Upper lobe of left lung (tissue), 6 donors: ENCODE data around the gene BACE1-AS. TPM values are rescaled to one million over a fixed set of nuclear protein-coding genes. Genes with fewer than 3 reads are reported as not detected.
"Not testable (repeated sequence)": the region's sequence is repeated elsewhere in the genome, so short reads cannot be mapped to it uniquely, and the experiment has no call there.

Source experiments
- ATAC-seq, 2 donors: fragments of 200-7000 bp; cut with Tn5 transposase; one replicate each; pipeline ENCODE4 v1.9.1; 2022; ENCODE audit warnings: mild to moderate bottlenecking in 2 of 2, moderate library complexity in 2 of 2; ENCODE audit not compliant: low FRiP score in 2 of 2
- DNase-seq, 2 donors: peaks; one replicate each; pipeline ENCODE4 v3.0.0-alpha.2; 2019 to 2020
- H3K27ac ChIP-seq, 4 donors: fragments of 200-600 bp; sonication (generic); one replicate each; pipeline ENCODE4 v1.5.1; 2016 to 2019
- H3K27me3 ChIP-seq, 4 donors: fragments of 200-600 bp; sonication (generic); one replicate each; pipeline ENCODE4 v1.5.1; 2017 to 2019
- H3K36me3 ChIP-seq, 4 donors: fragments of 200-600 bp; sonication (generic); one replicate each; pipeline ENCODE4 v1.5.1; 2016 to 2019
- H3K4me1 ChIP-seq, 4 donors: fragments of 200-600 bp; sonication (generic); one replicate each; pipeline ENCODE4 v1.5.1; 2018 to 2019
- H3K4me3 ChIP-seq, 4 donors: fragments of 200-600 bp; sonication (generic); one replicate each; pipeline ENCODE4 v1.5.1; 2017 to 2019; ENCODE audit warnings: mild to moderate bottlenecking in 2 of 4, moderate library complexity in 1 of 4
- H3K9me3 ChIP-seq, 4 donors: fragments of 200-600 bp; sonication (generic); one replicate each; pipeline ENCODE4 v1.5.1; 2018 to 2019
- EP300 ChIP-seq, 4 donors: sonication (generic); formaldehyde crosslinking; IDR thresholded peaks; one replicate each; pipeline ENCODE4 v1.5.1; 2017; ENCODE audit warnings: antibody characterized with exemption in 4 of 4, control low read depth in 2 of 4
- POLR2A ChIP-seq, 4 donors: fragments of 450-650 bp; IDR thresholded peaks; one replicate each; pipeline ENCODE4 v1.5.1; 2016 to 2017; ENCODE audit warnings: antibody characterized with exemption in 4 of 4, mild to moderate bottlenecking in 2 of 4
- POLR2AphosphoS5 ChIP-seq, 2 donors: sonication (generic); formaldehyde crosslinking; IDR thresholded peaks; one replicate each; pipeline ENCODE4 v1.5.1; 2017; ENCODE audit warnings: antibody characterized with exemption in 2 of 2
- whole genome bisulfite sequencing, 2 donors: methylation state at CpG; one replicate each; pipeline ENCODE4 v1.1.5; 2017 to 2018; 5-methylcytosine and 5-hydroxymethylcytosine counted together
- total RNA-seq, 6 donors: library from RNA; depleted of rRNA in 4 of 6; stranded (reverse); fragments of >200 nt in 4 of 6; gene quantifications; one replicate each; pipeline versions ENCODE4 v1.1.0 to v1.2.1, GENCODE V29; 2016 to 2021
- TF ChIP-seq, protein P1 (sequence below), 6 experiments: fragments of 450-650 bp in 4 of 6; fragments of 200-600 bp in 2 of 6; sonication (generic) in 2 of 6; IDR thresholded peaks; one replicate each; pipeline ENCODE4 v1.5.1; 2016 to 2019; ENCODE audit warnings: antibody characterized with exemption in 6 of 6
- donor health status: DM: no; HTN: no; CAD: no; lungs with moderate emphysema.
- donor health status: DM: no; HTN: yes; CAD: no; lungs with severe emphysema.

BACE1-AS gene
- total RNA-seq, 6 donors from 2014 or later = 3.8 to 7.4 (median 5.0) TPM

DNA sequence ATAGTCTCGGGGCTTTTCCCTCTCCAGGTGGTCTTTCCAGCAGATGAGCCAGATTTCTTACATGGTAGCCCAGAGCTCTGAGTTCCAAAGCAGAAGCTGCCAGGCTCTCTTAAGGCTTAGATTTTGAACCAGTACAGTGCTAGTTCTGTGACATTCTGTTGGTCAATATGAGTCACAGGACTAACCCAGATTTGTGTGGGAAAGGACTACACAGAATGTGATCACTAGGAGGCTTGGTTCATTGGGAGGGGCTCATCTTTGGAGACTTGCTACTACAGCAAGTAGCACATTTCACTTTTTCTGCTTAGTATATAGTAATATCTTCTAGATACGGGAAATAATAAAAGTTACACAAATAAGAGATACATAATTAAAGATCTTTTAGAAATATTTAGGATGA is 34.6 kb upstream of the BACE1-AS start:
- WGBS, 2 donors = 50 to 100% methylated on average over 2 of the region's 2 CpGs
- H3K4me3 ChIP-seq = no peak overlapping the region
- H3K4me1 ChIP-seq = no peaks in the 10 kb centered on the region
- H3K27me3 ChIP-seq = no peaks in the 10 kb centered on the region
- ATAC-seq (no peak), DNase-seq (no peak)
- H3K27ac ChIP-seq = no peak overlapping the region
- no peaks in the 10 kb centered on the region for H3K9me3 ChIP-seq
- no peak for TF ChIP-seq POLR2A (IDR thresholded peaks at IDR 0.05)
- H3K36me3 ChIP-seq = peaks cover 0 to 52% (median 14%) of the 10 kb centered on the region in 4 donors

DNA sequence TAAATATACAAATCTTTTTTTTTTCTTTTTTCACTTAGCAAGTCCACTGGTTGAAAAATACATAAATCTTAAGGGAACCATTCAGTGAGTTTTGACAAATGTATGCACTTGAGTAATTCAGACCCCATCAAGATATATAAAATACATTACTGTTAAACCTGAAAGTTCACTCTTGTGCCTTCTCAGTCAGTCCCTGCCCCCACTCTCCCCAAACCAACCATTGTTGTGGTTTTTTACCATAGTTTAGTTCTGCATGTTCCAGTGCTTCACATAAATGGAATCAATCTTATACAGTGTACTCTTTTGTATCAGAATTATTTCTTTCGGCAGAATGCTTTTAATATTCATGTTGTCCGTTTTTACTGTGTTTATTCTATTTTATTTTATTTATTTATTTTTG is 32.6 kb upstream of the BACE1-AS start:
- no peaks in the 10 kb centered on the region for H3K27me3 ChIP-seq
- H3K36me3 ChIP-seq = peaks cover 0 to 50% (median 8%) of the 10 kb centered on the region in 4 donors
- DNase-seq (no peak), ATAC-seq (no peak)
- 92 to 93% methylated on average over 2 of the region's 2 CpGs for WGBS, 2 donors
- TF ChIP-seq POLR2AphosphoS5 (IDR thresholded peaks at IDR 0.05) = no peak
- TF ChIP-seq POLR2A (IDR thresholded peaks at IDR 0.05) = no peak
- no peak for TF ChIP-seq EP300 (IDR thresholded peaks at IDR 0.05)
- H3K27ac ChIP-seq = no peak overlapping the region
- no peak overlapping the region for H3K4me3 ChIP-seq
- H3K4me1 ChIP-seq = no peaks in the 10 kb centered on the region
- no peaks in the 10 kb centered on the region for H3K9me3 ChIP-seq

DNA sequence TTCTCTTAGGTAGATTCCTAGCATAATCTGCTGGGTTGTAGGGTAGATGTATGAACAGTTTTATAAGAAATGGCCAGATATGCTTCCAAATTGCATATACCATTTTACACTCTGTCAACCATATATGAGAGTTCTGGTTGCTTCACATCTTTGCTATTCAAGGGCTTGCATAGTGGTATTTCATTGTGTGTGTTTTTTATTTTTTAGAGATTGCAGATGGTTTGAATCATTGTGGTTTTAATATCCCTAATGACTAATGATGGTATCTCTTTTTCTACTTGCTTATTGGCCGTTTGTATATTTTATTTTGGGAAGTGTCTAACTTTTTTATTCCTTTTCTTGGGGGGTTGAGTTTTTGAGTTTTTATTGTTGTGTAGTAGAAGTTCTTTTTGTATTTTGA is 31.7 kb upstream of the BACE1-AS start:
- Histone ChIP-seq H3K27ac (no peak overlapping the region), H3K4me3 (no peak overlapping the region), H3K36me3 (peaks cover 0 to 43% (median 4%) of the 10 kb centered on the region in 4 donors), H3K9me3 (no peaks in the 10 kb centered on the region), H3K4me1 (no peaks in the 10 kb centered on the region), H3K27me3 (no peaks in the 10 kb centered on the region)
- no peak for DNase-seq
- TF ChIP-seq EP300 (IDR thresholded peaks at IDR 0.05) (no peak), POLR2AphosphoS5 (IDR thresholded peaks at IDR 0.05) (no peak), POLR2A (IDR thresholded peaks at IDR 0.05) (no peak)
- TF ChIP-seq, protein P1, sequence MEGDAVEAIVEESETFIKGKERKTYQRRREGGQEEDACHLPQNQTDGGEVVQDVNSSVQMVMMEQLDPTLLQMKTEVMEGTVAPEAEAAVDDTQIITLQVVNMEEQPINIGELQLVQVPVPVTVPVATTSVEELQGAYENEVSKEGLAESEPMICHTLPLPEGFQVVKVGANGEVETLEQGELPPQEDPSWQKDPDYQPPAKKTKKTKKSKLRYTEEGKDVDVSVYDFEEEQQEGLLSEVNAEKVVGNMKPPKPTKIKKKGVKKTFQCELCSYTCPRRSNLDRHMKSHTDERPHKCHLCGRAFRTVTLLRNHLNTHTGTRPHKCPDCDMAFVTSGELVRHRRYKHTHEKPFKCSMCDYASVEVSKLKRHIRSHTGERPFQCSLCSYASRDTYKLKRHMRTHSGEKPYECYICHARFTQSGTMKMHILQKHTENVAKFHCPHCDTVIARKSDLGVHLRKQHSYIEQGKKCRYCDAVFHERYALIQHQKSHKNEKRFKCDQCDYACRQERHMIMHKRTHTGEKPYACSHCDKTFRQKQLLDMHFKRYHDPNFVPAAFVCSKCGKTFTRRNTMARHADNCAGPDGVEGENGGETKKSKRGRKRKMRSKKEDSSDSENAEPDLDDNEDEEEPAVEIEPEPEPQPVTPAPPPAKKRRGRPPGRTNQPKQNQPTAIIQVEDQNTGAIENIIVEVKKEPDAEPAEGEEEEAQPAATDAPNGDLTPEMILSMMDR (IDR thresholded peaks at IDR 0.05) = no peak
- no peak for ATAC-seq
- WGBS, 2 donors = 56 to 75% methylated on average over 1 of the region's 1 CpG

GRCh38 chr11:117264624-117265323 is 26.4 kb upstream of the BACE1-AS start:
- H3K27ac ChIP-seq, H3K9me3 ChIP-seq, DNase-seq, H3K4me1 ChIP-seq, ATAC-seq, H3K4me3 ChIP-seq, H3K27me3 ChIP-seq: not testable (repeated sequence)
- WGBS, 2 donors = 97% methylated on average over 7 of the region's 7 CpGs
- peaks cover 0 to 40% (median 2%) of the 10 kb centered on the region in 4 donors for H3K36me3 ChIP-seq

- TF ChIP-seq EP300 (IDR thresholded peaks at IDR 0.05) (no peak), POLR2AphosphoS5 (IDR thresholded peaks at IDR 0.05) (no peak), POLR2A (IDR thresholded peaks at IDR 0.05) (no peak)
- TF ChIP-seq, protein P1 (IDR thresholded peaks at IDR 0.05) = no peak
- WGBS, 2 donors = 87 to 94% methylated on average over 2 of the region's 2 CpGs
- H3K9me3 ChIP-seq = no peaks in the 10 kb centered on the region
- ATAC-seq (no peak), DNase-seq (no peak)
- H3K4me3 ChIP-seq = no peak overlapping the region
- peaks cover 0 to 33% (median 2%) of the 10 kb centered on the region in 4 donors for H3K36me3 ChIP-seq
- no peaks in the 10 kb centered on the region for H3K4me1 ChIP-seq
- H3K27me3 ChIP-seq = no peaks in the 10 kb centered on the region
- no peak overlapping the region for H3K27ac ChIP-seq
These were observed 25.4 kb upstream of the BACE1-AS start for GRCh38 chr11:117265745-117266144.

DNA sequence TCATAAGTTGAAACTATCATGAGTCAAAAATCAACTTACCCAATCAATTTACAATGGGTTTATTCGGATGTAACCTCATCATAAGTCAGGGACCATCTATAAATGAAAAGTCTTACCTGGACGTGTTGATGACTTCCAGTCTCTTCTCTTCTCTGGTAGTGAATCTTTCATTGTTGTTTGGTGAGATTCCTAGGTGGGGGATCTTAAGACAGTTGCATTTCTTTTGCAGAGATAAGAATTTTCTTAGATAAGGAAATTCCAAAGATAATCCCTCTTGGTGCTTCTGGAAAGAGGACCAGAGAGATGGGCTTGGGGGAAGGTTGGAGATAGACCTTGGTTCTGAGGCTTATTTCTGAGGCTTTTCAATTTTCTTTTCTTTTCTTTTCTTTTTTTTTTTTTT is 21.3 kb upstream of the BACE1-AS start:
- H3K9me3 ChIP-seq = no peaks in the 10 kb centered on the region
- 95 to 98% methylated on average over 2 of the region's 2 CpGs for WGBS, 2 donors

More for the DNA sequence above, 21.3 kb upstream of the BACE1-AS start:
- no peak overlapping the region for H3K27ac ChIP-seq
- H3K4me3 ChIP-seq = no peak overlapping the region
- no peak for ATAC-seq
- DNase-seq = no peak
- H3K27me3 ChIP-seq = no peaks in the 10 kb centered on the region
- TF ChIP-seq POLR2A (IDR thresholded peaks at IDR 0.05) (no peak), POLR2AphosphoS5 (IDR thresholded peaks at IDR 0.05) (no peak), EP300 (IDR thresholded peaks at IDR 0.05) (no peak)
- TF ChIP-seq, protein P1 (IDR thresholded peaks at IDR 0.05) = no peak
- H3K36me3 ChIP-seq = peaks cover 0 to 7% (median 0%) of the 10 kb centered on the region in 4 donors
- no peaks in the 10 kb centered on the region for H3K4me1 ChIP-seq
